GM21723 (cell line): ENCODE data around the gene FAM111B.
"Not testable (repeated sequence)": the region's sequence is repeated elsewhere in the genome, so short reads cannot be mapped to it uniquely, and the experiment has no call there.

Experiments
- ATAC-seq: cut with Tn5 transposase; IDR thresholded peaks from one replicate; pipeline ENCODE4 v1.9.1; 2021; ENCODE audit warnings: mild to moderate bottlenecking, moderate library complexity; ENCODE audit not compliant: unreplicated experiment

FAM111B gene, protein sequence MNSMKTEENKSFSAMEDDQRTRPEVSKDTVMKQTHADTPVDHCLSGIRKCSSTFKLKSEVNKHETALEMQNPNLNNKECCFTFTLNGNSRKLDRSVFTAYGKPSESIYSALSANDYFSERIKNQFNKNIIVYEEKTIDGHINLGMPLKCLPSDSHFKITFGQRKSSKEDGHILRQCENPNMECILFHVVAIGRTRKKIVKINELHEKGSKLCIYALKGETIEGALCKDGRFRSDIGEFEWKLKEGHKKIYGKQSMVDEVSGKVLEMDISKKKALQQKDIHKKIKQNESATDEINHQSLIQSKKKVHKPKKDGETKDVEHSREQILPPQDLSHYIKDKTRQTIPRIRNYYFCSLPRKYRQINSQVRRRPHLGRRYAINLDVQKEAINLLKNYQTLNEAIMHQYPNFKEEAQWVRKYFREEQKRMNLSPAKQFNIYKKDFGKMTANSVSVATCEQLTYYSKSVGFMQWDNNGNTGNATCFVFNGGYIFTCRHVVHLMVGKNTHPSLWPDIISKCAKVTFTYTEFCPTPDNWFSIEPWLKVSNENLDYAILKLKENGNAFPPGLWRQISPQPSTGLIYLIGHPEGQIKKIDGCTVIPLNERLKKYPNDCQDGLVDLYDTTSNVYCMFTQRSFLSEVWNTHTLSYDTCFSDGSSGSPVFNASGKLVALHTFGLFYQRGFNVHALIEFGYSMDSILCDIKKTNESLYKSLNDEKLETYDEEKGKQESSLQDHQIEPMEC

DNA sequence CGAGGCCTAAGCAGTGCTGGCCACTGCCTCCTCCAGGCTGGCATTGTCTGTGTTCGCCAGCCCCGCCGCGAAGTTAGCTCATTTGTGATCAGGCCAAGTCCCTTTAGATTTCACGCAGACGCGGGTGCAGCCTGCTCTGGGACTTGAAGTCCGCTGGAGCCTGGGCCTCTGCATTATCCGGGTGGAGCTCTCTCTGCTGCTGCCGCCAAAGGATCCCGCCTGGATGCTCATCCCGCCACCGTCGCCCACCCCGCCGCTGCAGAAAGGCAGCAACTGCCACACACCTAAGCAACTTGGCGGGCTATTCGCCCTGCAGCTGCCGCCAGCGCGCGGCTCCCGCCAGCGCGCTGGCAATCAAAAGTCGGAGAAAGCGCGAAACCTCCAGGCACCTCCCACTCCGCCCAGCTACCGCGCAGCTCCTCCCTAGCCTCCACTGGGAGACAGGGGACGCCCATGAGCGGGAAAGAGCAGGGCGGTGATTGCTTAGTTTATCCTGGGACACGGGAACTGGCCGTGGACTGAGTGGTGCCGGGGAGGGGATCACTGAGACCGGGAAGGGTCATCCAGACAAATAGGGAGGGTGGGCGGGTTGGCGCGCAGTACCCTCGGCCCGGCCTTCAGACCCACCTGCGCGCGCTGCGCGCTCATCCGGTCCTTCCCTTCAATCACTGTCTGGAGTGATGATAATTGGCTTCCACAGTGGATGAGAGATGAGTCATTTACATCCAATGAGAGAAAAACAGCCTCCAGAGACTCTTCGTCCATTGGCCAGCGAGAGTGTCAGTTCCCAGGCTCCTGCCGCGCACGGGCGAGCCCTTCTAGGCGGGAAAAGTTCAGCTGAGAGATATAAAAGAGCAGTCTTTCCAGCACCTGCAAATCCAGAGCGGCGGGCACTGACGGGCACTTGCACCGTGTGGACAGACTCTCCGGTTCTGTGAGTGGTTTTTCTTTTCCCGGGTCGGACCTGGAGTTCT, at the start of gene FAM111B:
FAM111B (plus strand) TSS at position 875 of the 974 bp plus-strand sequence. CDS start 2,389 bp downstream, outside the sequence.
- ATAC-seq: peak; percentile 73

DNA sequence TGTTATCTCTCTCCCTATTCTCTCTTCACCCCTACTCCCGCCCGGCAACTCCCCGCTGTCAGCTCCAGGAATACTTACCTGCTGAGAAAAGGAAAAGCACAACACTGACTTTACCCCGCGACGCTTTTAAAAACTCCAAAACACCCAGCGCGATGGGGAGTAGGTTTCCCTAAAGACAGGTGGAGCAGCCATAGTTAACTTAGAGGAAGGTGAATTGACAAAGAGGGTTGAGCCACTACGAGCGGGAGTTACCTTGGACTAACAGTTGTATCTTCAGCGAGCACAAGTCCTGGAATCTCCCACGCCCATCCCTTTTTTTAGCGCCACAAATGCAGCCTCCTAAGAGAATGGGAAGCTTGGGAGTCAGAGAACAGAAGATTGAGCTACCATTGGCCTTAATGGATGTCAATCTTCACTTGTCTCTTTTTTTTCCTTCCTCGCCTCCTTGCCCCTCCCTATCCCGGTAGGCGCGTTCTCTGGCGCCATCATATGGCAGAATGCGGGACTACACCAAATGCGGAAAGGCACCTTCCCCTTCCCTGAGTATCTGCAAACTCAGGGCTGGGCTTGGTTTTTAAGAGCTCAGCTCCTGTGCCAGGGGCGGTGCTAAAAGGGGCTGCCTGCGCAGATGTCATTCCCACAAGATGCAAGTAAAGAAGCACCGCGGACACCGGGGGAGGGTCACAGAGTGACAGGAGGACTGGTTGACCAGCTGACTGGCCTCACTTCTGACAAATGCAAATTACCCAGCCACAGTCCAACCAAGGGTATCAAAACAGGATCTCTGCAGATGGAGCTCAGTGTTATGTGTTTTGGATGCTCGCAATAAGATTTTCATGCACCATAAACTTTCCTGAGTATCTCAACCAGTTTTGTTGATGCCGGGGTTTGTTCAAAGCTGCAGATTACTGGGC, 48.7 kb upstream of the FAM111B start:
- ATAC-seq: peak; percentile 95

DNA sequence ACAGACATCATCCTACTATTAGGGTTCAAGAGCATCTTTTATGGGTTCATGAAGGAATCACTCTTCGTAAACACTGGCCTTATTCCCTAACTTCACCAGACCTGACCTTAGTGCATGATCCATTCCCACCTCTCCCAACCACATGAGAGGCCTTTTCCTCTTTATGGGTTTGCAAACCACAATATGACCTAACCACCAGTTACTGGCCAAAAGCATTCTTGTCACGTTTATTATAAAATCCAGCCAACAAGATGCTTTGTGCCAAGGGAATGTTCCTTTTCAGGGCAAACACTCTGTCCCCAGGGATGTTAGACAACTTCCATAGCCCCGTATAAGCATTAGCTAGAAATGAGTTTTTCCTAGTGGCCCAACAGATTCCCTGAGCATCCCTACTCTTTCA, 46.9 kb upstream of the FAM111B start:
- not testable (repeated sequence) for ATAC-seq

DNA sequence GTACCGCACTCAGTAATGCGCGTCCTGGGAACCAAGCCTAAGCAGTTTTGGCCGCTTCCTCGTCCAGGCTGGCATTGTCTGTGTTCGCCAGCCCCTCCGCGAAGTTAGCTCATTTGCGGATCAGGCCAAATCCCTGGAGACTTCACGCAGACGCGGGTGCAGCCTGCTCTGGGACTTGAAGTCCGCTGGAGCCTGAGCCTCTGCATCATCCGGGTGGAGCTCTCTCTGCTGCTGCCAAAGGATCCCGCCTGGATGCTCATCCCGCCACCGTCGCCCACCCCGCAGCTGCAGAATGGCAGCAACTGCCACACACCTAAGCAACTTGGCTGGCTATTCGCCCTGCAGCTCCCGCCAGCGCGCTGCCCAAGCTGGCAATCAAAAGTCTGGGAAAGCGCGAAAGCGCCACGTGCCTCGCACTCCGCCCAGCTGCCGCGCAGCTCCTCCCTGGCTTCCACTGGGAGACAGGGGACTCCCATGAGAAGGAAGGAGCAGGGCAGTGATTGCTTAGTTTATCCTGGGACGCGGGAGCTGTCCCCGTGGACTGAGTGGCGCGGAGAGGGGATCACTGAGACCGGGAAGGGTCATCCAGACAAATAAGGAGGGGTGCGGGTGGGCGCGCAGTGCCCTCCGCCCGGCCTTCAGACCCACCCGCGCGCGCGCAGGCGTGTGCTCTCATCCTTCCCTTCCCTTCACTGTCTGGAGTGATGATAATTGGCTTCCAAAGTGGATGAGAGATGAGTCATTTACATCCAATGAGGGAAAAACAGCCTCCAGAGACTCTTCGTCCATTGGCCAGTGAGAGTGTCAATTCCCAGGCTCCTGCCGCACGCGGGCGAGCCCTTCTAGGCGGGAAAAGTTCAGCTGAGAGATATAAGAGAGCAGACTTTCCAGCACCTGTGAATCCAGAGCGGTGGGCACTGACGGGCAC, 44.2 kb upstream of the FAM111B start:
- ATAC-seq: no peak

DNA sequence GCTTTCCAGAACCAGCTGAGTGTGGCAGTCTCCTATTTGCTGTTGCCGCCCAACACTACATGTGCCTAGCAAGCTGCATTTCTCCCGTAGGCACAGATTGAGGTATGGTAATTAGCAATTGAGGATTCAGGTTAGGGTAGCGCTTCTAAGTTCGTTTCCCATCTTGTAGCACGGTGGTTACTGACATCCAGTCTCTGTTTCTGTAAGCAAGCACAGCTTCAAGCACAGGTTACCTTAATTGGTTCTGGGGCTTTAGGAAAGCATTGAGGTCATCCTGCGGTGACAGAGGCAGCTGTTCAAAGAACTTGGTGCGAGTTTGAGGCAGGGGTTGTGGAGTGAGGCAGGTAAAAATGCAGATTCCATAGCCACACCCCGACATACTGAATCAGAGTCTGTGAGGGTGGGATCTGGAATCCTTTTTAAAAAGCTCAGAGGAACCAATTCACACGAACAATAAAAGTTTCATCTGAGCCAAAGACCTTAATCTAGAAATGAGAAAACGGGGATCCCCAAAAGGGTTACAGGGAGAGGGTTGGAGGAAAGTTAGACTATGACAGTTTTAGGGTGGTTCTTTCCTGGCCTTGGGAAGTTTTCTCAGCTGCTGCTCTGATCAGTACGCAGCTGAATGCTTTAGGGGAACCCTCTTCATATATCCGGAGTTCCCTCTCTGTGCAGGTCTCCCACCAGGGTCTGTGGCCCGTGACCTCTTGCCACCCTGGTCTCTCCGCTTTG, 42.9 kb upstream of the FAM111B start:
- not testable (repeated sequence) for ATAC-seq

DNA sequence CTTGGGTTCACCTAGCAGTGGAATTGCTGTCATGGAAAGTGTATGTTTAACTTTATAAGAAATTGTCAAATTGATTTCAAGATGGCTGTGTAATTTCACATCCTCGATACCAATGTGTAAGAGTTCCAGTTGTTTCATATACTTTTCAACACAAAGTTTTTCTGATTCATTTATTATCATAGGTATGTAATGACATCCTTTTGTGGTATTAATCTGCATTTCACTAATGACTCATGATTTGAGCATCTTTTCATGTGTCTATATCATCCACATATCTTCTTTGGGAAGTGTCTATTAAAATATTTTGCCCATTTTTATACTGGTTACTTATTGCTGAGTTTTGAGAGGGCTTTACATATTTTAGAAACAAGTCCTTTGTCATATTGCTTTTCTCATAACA, 38.0 kb upstream of the FAM111B start:
- ATAC-seq: no peak

DNA sequence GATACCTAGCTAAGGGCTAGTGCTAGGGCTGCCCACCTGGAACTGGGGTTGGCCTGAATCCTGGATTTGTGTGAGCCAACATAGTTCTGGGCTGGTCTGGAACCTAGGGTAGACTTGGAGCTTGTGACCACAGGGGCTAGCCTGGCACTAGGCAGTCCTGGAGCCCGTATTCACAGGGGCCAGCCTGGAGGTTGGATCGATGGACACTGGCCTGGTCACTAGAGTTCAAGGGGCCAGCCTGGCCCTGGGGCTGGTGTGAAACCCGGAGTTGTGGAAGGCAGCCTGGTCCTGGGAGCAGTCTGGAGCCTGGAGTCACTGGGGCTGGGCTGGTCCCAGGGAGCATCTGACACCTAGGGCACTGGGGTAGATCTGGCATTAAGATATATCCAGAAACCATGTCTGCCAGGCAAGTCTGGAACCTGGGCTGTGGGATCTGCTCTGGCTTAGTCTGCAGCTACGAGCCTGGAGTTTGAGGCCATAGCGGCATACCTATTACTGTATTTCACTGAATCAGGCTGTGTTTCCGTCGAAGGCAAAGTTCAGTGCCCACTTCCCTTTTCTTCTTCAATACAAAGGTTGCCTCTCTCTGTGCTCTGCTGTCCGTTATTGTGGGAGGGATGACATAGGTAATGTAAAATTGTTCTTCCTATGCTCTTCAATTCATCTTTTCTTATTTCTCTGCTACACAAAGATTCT, 30.0 kb upstream of the FAM111B start:
- ATAC-seq: peak; percentile 89

DNA sequence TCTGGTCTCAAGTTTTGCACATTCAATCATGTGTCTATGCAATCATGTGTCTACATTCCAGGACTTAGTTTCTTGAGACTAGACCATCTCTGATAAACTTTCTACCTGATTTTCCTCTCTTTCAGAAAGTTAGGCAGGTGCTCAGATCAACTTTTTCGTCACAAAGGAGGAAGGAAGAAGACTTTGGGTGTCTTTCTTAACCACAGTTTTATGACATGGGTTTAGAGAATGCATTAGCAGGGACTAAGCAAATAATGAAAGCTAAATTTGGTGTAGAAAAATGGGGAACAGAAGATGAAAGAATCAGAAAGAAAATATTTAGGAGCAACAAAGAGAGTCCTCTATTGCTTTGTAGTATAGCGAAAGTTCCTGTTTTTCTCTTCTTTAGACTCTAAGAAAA, 28.6 kb upstream of the FAM111B start:
- ATAC-seq: no peak

DNA sequence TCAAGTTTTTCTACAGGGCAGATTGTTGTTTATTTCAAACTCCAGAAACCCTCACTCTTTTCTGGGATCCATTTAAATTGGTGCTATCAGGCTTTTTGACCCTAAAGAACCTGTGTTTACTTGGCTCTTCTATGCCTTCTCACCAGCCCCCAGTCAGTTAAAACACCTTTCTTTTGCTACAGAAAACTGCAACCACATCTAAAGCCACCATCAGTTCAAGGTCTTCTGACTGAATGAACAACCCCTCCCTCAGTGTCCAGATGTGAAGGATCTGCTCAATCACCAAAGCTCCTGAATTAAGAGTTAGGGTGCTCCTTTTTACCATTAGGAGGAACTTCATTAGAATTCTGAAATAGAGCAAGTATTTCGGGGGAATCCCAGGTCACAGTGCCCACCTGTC, 28.0 kb upstream of the FAM111B start:
- ATAC-seq: no peak

DNA sequence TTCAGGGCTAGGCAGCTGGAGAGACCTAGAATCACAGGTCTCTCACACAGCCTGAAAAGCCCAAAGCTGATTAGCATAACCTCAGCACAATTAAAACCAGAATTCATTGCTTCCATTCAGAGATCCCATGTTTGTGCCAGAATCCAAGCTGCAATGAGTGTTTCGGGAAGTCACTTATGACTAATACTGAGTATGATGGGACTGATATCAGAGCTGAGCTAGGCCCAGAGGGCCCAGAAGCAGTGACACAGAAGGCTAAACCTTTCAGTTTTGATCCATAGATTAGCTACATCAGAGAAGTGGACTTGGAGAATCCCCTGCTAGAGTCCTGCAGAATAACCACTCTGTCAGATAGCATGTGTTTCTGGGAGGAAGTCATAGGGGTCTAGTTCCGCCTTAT, 26.6 kb upstream of the FAM111B start:
- ATAC-seq: not testable (repeated sequence)

DNA sequence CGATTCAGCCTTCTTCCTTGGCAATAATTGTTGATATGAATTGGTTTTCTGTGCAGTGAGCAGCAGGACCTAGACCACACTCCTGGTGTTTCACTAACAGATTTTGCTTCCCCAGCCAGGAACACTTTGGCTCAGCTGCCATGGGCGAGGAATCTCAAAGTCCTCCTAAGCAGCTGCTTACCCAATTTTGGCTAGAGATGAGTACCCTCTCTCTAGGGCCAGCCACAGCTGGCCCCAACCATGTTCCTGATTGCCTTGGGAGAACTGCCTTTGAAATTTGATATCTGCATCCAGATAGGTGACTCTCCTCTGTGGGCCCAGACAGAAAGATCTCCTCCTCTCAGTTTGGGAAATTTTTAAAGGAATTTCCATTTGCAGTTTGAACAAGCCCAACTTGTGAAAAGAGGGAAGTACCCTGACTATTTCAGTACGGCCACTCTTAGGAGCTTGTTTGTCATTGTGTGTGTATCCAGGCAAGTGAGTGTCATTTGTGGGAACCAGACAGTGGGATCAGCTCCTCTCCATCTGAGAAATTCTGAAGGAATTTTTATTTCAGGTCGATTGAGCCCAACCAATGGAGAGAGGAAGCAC, 25.5 kb upstream of the FAM111B start:
- ATAC-seq: not testable (repeated sequence)

DNA sequence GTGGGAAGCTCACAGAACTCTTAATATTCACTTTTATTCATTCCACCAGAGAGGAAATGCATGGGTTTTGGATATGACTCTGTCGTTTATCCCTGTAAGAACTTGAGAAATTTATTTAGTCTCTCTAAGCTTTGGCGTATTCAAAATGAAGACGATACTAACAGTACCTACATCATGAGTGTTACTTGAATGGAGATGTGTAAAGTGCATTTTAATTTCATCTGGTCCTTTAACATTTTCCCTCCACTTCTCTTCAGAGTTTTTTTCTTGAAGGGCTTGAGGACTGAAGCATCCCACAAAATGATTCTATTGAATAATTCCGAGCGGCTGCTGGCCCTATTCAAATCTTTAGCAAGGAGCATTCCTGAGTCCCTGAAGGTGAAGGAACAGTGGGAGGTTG, 21.0 kb upstream of the FAM111B start, which contains the start of gene GLYATL1B:
GLYATL1B (plus strand) TSS at position 301 of the 400 bp plus-strand sequence; CDS start at position 301, 0 bp downstream.
- not testable (repeated sequence) for ATAC-seq

DNA sequence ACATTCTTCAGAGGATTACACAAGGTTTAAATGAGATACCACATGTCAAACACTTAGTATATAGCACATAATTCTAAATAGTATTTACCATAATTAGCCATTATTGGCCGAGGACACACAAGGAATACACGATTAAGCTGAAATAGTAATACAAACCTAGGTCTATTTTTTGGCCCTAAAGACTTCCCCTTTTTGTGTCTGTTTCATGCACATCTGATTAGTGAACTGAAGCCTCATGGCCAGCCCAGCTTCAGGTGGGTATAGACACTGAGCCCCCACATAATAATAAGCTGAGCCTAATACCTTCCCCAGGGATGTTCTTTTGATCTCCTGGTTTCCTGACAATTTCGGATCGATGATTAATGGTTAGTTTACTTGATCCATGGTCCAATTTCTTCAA, 18.9 kb upstream of the FAM111B start:
- no peak for ATAC-seq

DNA sequence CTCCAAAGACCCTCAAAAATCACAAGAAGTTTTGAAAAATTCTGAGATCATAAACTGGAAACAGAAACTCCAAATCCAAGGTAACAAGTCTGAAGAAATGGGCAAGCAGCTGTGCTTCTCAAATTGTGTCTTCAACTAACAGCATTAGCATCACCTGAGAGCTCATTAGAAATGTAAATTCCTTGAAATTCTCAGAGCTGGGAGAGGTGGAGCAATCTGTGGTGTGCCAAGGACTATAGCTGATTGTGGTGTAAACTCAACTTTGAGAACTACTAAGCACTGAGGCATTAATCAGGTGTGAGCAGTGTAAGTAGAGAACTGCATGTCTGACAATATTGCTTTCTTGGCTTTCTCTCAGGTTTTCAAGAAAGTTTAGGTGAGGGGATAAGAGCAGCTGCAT, 13.5 kb upstream of the FAM111B start:
- ATAC-seq: not testable (repeated sequence)

DNA sequence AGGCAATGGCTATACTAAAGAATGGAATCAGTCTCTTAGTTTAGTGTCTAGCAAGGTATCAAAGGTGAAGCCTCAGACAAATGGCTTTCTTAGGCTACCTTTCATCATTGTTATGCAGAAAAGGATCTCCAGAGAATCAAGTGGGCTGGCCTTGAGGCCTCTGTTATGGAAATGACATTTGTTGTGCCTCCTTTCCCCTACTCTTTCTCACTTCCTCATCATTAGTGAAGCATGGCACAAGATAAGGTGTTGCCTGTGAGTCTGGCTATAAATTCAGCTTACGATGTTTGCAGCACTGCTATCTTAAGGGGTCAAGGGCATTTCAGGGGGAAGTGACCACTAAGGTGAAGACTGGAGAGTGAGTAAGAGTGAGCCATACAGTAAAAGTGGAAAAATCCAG, 11.8 kb upstream of the FAM111B start:
- peak; percentile 88 for ATAC-seq

DNA sequence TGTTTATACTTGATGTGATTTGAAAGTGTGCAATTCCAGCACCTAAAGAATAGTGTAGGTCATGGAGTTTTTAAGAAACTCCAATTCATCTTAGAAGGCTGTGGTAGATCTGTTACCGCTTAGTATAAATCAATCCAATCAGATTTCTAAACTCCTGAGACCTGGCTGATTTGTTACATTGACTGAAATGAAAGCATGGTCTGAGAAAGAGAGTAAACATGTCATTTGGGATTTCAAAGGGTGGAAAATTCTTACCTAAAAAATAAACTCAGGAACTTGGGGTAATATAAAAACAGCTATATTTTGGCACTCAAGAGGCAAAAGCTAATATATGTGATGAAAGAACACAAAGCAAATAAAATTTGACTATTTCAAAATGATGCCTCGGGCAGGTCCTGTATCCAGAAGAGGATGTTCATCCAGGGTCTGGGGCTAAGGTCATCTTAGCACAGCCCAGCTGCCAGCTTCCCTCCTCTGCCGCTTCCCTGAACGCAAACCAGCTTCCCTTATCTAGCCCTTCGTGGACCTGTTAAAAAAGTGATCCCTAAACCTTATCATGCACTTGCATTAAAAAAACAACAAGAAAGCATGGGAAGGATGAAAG, 11.0 kb upstream of the FAM111B start:
- not testable (repeated sequence) for ATAC-seq
